Measurements from ENCODE around the gene DNPH1.
A peak's percentile ranks its signal among the peaks of the same experiment; 100 is the strongest.

DNPH1 gene

GRCh38 chr6:43231053-43231452 is 1.8 kb upstream of the DNPH1 start:
- H3K27me3 ChIP-seq (ENCODE audit: control insufficient read depth, insufficient read depth, low read length) = no peaks in the 10 kb centered on the region
- H3K36me3 ChIP-seq (ENCODE audit: control insufficient read depth, insufficient read depth, low read length) = no peaks in the 10 kb centered on the region
- no peak for TF ChIP-seq CTCF (IDR thresholded peaks at IDR 0.05)
- H3K27ac ChIP-seq = no peak overlapping the region
- no peaks in the 10 kb centered on the region for H3K9me3 ChIP-seq (ENCODE audit: control insufficient read depth, low read length)
- no peak overlapping the region for H3K4me2 ChIP-seq (ENCODE audit: low read length)
- H2AFZ ChIP-seq = no peak overlapping the region
- no peak overlapping the region for H3K9ac ChIP-seq
- H3K4me1 ChIP-seq = no peaks in the 10 kb centered on the region
- no peaks in the 10 kb centered on the region for H3K79me2 ChIP-seq
- H3K4me3 ChIP-seq (ENCODE audit: low read depth, low read length) = no peak overlapping the region

GRCh38 chr6:43229803-43230620 is 731 bp upstream of the DNPH1 start:
- no peak for TF ChIP-seq CTCF (IDR thresholded peaks at IDR 0.05)
- H3K9me3 ChIP-seq (ENCODE audit: control insufficient read depth, low read length) = no peaks in the 10 kb centered on the region
- no peaks in the 10 kb centered on the region for H3K27me3 ChIP-seq (ENCODE audit: control insufficient read depth, insufficient read depth, low read length)
- H3K4me3 ChIP-seq (ENCODE audit: low read depth, low read length) = peak overlapping the region; percentile 65
- no peaks in the 10 kb centered on the region for H3K36me3 ChIP-seq (ENCODE audit: control insufficient read depth, insufficient read depth, low read length)
- peak overlapping the region; percentile 82 for H3K4me2 ChIP-seq (ENCODE audit: low read length)
- no peaks in the 10 kb centered on the region for H3K79me2 ChIP-seq
- H3K4me1 ChIP-seq = no peaks in the 10 kb centered on the region
- H2AFZ ChIP-seq = peak overlapping the region; percentile 89
- no peak overlapping the region for H3K27ac ChIP-seq
- H3K9ac ChIP-seq = no peak overlapping the region

- no peak overlapping the region for H3K27ac ChIP-seq
- H2AFZ ChIP-seq = no peak overlapping the region
- no peak for TF ChIP-seq CTCF (IDR thresholded peaks at IDR 0.05)
- no peaks in the 10 kb centered on the region for H3K79me2 ChIP-seq
- no peaks in the 10 kb centered on the region for H3K4me1 ChIP-seq
- no peaks in the 10 kb centered on the region for H3K36me3 ChIP-seq (ENCODE audit: control insufficient read depth, insufficient read depth, low read length)
- H3K9me3 ChIP-seq (ENCODE audit: control insufficient read depth, low read length) = no peaks in the 10 kb centered on the region
- H3K4me2 ChIP-seq (ENCODE audit: low read length) = no peak overlapping the region
- H3K4me3 ChIP-seq (ENCODE audit: low read depth, low read length) = no peak overlapping the region
- no peaks in the 10 kb centered on the region for H3K27me3 ChIP-seq (ENCODE audit: control insufficient read depth, insufficient read depth, low read length)
- H3K9ac ChIP-seq = no peak overlapping the region
Observed at GRCh38 chr6:43226192-43226851, 3.0 kb downstream of the DNPH1 start.

GRCh38 chr6:43223175-43223574 is 6.1 kb downstream of the DNPH1 start:
- Histone ChIP-seq H3K27ac (no peak overlapping the region), H3K9ac (no peak overlapping the region), H2AFZ (no peak overlapping the region), H3K4me2 (ENCODE audit: low read length) (no peak overlapping the region), H3K4me1 (no peaks in the 10 kb centered on the region), H3K79me2 (no peaks in the 10 kb centered on the region), H3K27me3 (ENCODE audit: control insufficient read depth, insufficient read depth, low read length) (no peaks in the 10 kb centered on the region), H3K9me3 (ENCODE audit: control insufficient read depth, low read length) (no peaks in the 10 kb centered on the region), H3K36me3 (ENCODE audit: control insufficient read depth, insufficient read depth, low read length) (no peaks in the 10 kb centered on the region), H3K4me3 (ENCODE audit: low read depth, low read length) (no peak overlapping the region)
- no peak for TF ChIP-seq CTCF (IDR thresholded peaks at IDR 0.05)

All from parathyroid adenoma (tissue), 2 donors.